ENCODE measurements around the gene NSMCE4A. TPM values are rescaled to one million over a fixed set of nuclear protein-coding genes. Genes with fewer than 3 reads are reported as not detected.
A peak's percentile ranks its signal among the peaks of the same experiment; 100 is the strongest.

The NSMCE4A gene
- total RNA-seq, 1 experiment from 2014 or later, result 111 TPM

DNA sequence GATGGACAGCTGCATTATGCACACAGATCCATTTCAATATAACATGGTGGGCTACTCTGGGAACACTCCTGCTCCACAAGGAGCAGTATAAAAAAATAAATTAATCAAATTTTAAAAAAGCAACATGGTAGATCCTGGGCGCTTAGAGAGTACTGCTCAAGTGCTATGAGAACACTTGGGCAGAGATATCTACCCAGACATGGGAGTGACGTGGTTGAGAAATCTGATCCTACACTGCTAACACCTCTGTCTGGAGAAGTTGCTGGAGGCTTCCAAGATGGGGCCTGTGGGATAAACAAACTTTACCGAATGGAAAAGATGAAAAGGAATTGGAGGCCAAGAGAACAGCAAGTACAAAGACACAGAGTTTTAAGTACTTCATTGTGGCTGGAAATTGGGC, 9.0 kb downstream of the NSMCE4A start:
- Mint-ChIP-seq H3K36me3 (ENCODE audit: insufficient read depth, unreplicated experiment) (peaks cover 74% of the 10 kb centered on the region), H3K27me3 (ENCODE audit: insufficient read depth, unreplicated experiment) (no peaks in the 10 kb centered on the region), H3K4me3 (ENCODE audit: unreplicated experiment) (no peak overlapping the region), H3K27ac (ENCODE audit: unreplicated experiment) (no peak overlapping the region), H3K9me3 (ENCODE audit: unreplicated experiment) (no peaks in the 10 kb centered on the region), H3K4me1 (ENCODE audit: low read depth, unreplicated experiment) (no peaks in the 10 kb centered on the region)
- ChIA-PET POLR2A (no interaction called here), CTCF (no interaction called here)
- no peak for DNase-seq
- Histone ChIP-seq H3K4me3 (ENCODE audit: low read depth, low read length) (no peak overlapping the region), H3K27me3 (replicated peaks; ENCODE audit: control insufficient read depth, insufficient read depth, low read length) (no peaks in the 10 kb centered on the region), H3K36me3 (ENCODE audit: control insufficient read depth, insufficient read depth, low read length) (no peaks in the 10 kb centered on the region; the same call in 1 of the 2 replicates), H3K4me1 (no peaks in the 10 kb centered on the region; the same call in 1 of the 2 replicates), H3K9me3 (no peaks in the 10 kb centered on the region)
- no TSS peak for BruUV-seq (replicated peaks)
- intact Hi-C loops (cut with micrococcal nuclease; ENCODE audit: unreplicated experiment), result no loop called here
- TF ChIP-seq, protein P1, sequence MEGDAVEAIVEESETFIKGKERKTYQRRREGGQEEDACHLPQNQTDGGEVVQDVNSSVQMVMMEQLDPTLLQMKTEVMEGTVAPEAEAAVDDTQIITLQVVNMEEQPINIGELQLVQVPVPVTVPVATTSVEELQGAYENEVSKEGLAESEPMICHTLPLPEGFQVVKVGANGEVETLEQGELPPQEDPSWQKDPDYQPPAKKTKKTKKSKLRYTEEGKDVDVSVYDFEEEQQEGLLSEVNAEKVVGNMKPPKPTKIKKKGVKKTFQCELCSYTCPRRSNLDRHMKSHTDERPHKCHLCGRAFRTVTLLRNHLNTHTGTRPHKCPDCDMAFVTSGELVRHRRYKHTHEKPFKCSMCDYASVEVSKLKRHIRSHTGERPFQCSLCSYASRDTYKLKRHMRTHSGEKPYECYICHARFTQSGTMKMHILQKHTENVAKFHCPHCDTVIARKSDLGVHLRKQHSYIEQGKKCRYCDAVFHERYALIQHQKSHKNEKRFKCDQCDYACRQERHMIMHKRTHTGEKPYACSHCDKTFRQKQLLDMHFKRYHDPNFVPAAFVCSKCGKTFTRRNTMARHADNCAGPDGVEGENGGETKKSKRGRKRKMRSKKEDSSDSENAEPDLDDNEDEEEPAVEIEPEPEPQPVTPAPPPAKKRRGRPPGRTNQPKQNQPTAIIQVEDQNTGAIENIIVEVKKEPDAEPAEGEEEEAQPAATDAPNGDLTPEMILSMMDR (IDR thresholded peaks at IDR 0.05; ENCODE audit: insufficient read depth in 1 of 2, low read depth in 1 of 2, low read length in 1 of 2, severe bottlenecking in 1 of 2, unreplicated experiment in 1 of 2), result no peak

DNA sequence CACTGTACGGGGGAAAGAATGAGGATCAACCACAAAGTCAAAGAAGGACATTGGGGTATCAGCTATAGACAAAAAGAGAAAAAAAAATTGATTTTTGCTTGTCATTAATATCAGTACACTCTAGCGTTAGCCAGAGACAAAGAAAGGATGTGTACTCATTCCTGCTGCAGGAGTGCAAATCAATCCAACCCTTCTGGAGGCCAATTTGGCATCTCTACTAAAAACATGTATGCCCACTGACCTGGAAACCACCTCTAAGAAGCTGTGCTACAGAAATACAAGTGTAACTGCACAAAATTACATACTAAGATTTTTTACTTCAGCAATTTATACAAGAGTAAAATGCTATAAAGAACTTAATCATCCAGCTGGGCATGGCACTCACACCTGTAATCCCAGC, 13.6 kb downstream of the NSMCE4A start:
- no peak overlapping the region for H3K4me3 Mint-ChIP-seq (ENCODE audit: unreplicated experiment)
- ChIA-PET POLR2A (no interaction called here), CTCF (no interaction called here)
- no peaks in the 10 kb centered on the region for H3K27me3 Mint-ChIP-seq (ENCODE audit: insufficient read depth, unreplicated experiment)
- Histone ChIP-seq H3K4me3 (ENCODE audit: low read depth, low read length) (no peak overlapping the region), H3K4me1 (peaks cover 5% of the 10 kb centered on the region; the same call in 1 of the 2 replicates), H3K36me3 (ENCODE audit: control insufficient read depth, insufficient read depth, low read length) (0 out of 2 replicates have a peak, but pooled peaks cover 3% of the 10 kb centered on the region), H3K27me3 (replicated peaks; ENCODE audit: control insufficient read depth, insufficient read depth, low read length) (no peaks in the 10 kb centered on the region), H3K9me3 (no peaks in the 10 kb centered on the region)
- intact Hi-C loops (cut with micrococcal nuclease; ENCODE audit: unreplicated experiment), result no loop called here
- no peak for DNase-seq
- TF ChIP-seq, protein P1 (IDR thresholded peaks at IDR 0.05; ENCODE audit: insufficient read depth in 1 of 2, low read depth in 1 of 2, low read length in 1 of 2, severe bottlenecking in 1 of 2, unreplicated experiment in 1 of 2), result no peak
- peaks cover 81% of the 10 kb centered on the region for H3K36me3 Mint-ChIP-seq (ENCODE audit: insufficient read depth, unreplicated experiment)
- no peaks in the 10 kb centered on the region for H3K9me3 Mint-ChIP-seq (ENCODE audit: unreplicated experiment)
- BruUV-seq (replicated peaks), result no TSS peak
- no peak overlapping the region for H3K27ac Mint-ChIP-seq (ENCODE audit: unreplicated experiment)
- no peaks in the 10 kb centered on the region for H3K4me1 Mint-ChIP-seq (ENCODE audit: low read depth, unreplicated experiment)

- CTCF ChIA-PET, result no interaction called here
- no peak overlapping the region for H3K4me3 Mint-ChIP-seq (ENCODE audit: unreplicated experiment)
- intact Hi-C loops (cut with micrococcal nuclease; ENCODE audit: unreplicated experiment), result no loop called here
- TSS peak; percentile 8 for BruUV-seq (replicated peaks)
- H3K27ac Mint-ChIP-seq (ENCODE audit: unreplicated experiment), result no peak overlapping the region
- POLR2A ChIA-PET, result no interaction called here
- H3K9me3 ChIP-seq, result no peaks in the 10 kb centered on the region
- H3K36me3 Mint-ChIP-seq (ENCODE audit: insufficient read depth, unreplicated experiment), result peaks cover 80% of the 10 kb centered on the region
- H3K4me1 ChIP-seq, result peaks cover 5% of the 10 kb centered on the region; the same call in 1 of the 2 replicates
- H3K4me3 ChIP-seq (ENCODE audit: low read depth, low read length), result no peak overlapping the region
- H3K4me1 Mint-ChIP-seq (ENCODE audit: low read depth, unreplicated experiment), result no peaks in the 10 kb centered on the region
- no peak for DNase-seq
- H3K9me3 Mint-ChIP-seq (ENCODE audit: unreplicated experiment), result no peaks in the 10 kb centered on the region
- H3K27me3 ChIP-seq (replicated peaks; ENCODE audit: control insufficient read depth, insufficient read depth, low read length), result no peaks in the 10 kb centered on the region
- peaks cover 3% of the 10 kb centered on the region; the same call in 1 of the 2 replicates for H3K36me3 ChIP-seq (ENCODE audit: control insufficient read depth, insufficient read depth, low read length)
- no peaks in the 10 kb centered on the region for H3K27me3 Mint-ChIP-seq (ENCODE audit: insufficient read depth, unreplicated experiment)
- TF ChIP-seq, protein P1 (IDR thresholded peaks at IDR 0.05; ENCODE audit: insufficient read depth in 1 of 2, low read depth in 1 of 2, low read length in 1 of 2, severe bottlenecking in 1 of 2, unreplicated experiment in 1 of 2), result no peak
These were observed 15.3 kb downstream of the NSMCE4A start for GRCh38 chr10:121959671-121960070.
